Activated T-cell treated with anti-CD3 and anti-CD28 coated beads, Interleukin-2, amount 50 U/mL, for 72 hours (primary cell): ENCODE data around the gene CCDC63. TPM values are rescaled to one million over a fixed set of nuclear protein-coding genes. Genes with fewer than 3 reads are reported as not detected.

Experiments
- ATAC-seq, 2 donors: fragments of 150-1000 bp; cut with Tn5 transposase; replicated peaks in 1 of 2; 2 replicates each; pipeline ENCODE4 v1.10.0; 2021; ENCODE audit warnings: moderate library complexity in 2 of 2, mild to moderate bottlenecking in 1 of 2
- DNase-seq, 2 donors: peaks; one replicate each; pipeline ENCODE4 v3.0.0; 2021 to 2022; ENCODE audit warnings: mixed read lengths in 1 of 2
- H3K27ac Mint-ChIP-seq: one replicate; pipeline ENCODE4 v1.8.0; 2022; ENCODE audit warnings: mild to moderate bottlenecking, moderate library complexity, mixed read lengths
- H3K27me3 Mint-ChIP-seq: one replicate; pipeline ENCODE4 v1.8.0; 2022; ENCODE audit warnings: low read depth, mixed read lengths
- H3K36me3 Mint-ChIP-seq, 2 donors: one replicate each; pipeline ENCODE4 v1.8.0; 2022; ENCODE audit warnings: mixed read lengths in 2 of 2, mild to moderate bottlenecking in 1 of 2; ENCODE audit not compliant: insufficient read depth in 2 of 2
- H3K4me1 Mint-ChIP-seq: one replicate; pipeline ENCODE4 v1.8.0; 2022; ENCODE audit warnings: low read depth, mixed read lengths
- H3K4me3 Mint-ChIP-seq, 2 donors: one replicate each; pipeline ENCODE4 v1.8.0; 2022; ENCODE audit warnings: mild to moderate bottlenecking in 2 of 2, mixed read lengths in 2 of 2, moderate library complexity in 2 of 2
- H3K9me3 Mint-ChIP-seq, 2 donors: one replicate each; pipeline ENCODE4 v1.8.0; 2022; ENCODE audit warnings: mixed read lengths in 2 of 2
- total RNA-seq, 2 donors: library from RNA; stranded (reverse); gene quantifications; one replicate each; pipeline ENCODE4 v1.2.3, GENCODE V29; 2022

CCDC63 gene
- total RNA-seq, 2 donors from 2014 or later, result 0.24 TPM; not detected in 1

GRCh38 chr12:110869803-110870202 lies 23.0 kb downstream of the CCDC63 start:
- no peak overlapping the region for H3K4me3 Mint-ChIP-seq
- ATAC-seq (no peak), DNase-seq (no peak)
- no peaks in the 10 kb centered on the region for H3K27me3 Mint-ChIP-seq
- H3K36me3 Mint-ChIP-seq, result no peaks in the 10 kb centered on the region
- no peak overlapping the region for H3K27ac Mint-ChIP-seq
- H3K4me1 Mint-ChIP-seq, result no peaks in the 10 kb centered on the region
- H3K9me3 Mint-ChIP-seq, result no peaks in the 10 kb centered on the region

GRCh38 chr12:110872100-110872499 lies 25.3 kb downstream of the CCDC63 start:
- Mint-ChIP-seq H3K27ac (no peak overlapping the region), H3K4me1 (no peaks in the 10 kb centered on the region), H3K27me3 (no peaks in the 10 kb centered on the region), H3K9me3 (no peaks in the 10 kb centered on the region), H3K4me3 (no peak overlapping the region), H3K36me3 (no peaks in the 10 kb centered on the region)
- DNase-seq, result no peak
- no peak for ATAC-seq

GRCh38 chr12:110874351-110874750 lies 27.6 kb downstream of the CCDC63 start:
- Mint-ChIP-seq H3K4me1 (no peaks in the 10 kb centered on the region), H3K27me3 (no peaks in the 10 kb centered on the region), H3K9me3 (no peaks in the 10 kb centered on the region), H3K4me3 (no peak overlapping the region), H3K36me3 (no peaks in the 10 kb centered on the region), H3K27ac (no peak overlapping the region)
- ATAC-seq (no peak), DNase-seq (no peak)

GRCh38 chr12:110874781-110875180 lies 28.0 kb downstream of the CCDC63 start:
- Mint-ChIP-seq H3K4me3 (no peak overlapping the region), H3K36me3 (no peaks in the 10 kb centered on the region), H3K4me1 (no peaks in the 10 kb centered on the region), H3K9me3 (no peaks in the 10 kb centered on the region), H3K27me3 (no peaks in the 10 kb centered on the region), H3K27ac (no peak overlapping the region)
- ATAC-seq (no peak), DNase-seq (no peak)

GRCh38 chr12:110880651-110881050 lies 33.9 kb downstream of the CCDC63 start:
- Mint-ChIP-seq H3K27me3 (no peaks in the 10 kb centered on the region), H3K9me3 (peaks cover 3% of the 10 kb centered on the region in 2 donors), H3K27ac (no peak overlapping the region), H3K4me1 (no peaks in the 10 kb centered on the region), H3K4me3 (no peak overlapping the region), H3K36me3 (peaks cover 0 to 2% of the 10 kb centered on the region in 2 donors)
- ATAC-seq (no peak), DNase-seq (no peak)

- Mint-ChIP-seq H3K4me1 (peaks cover 6% of the 10 kb centered on the region), H3K9me3 (peaks cover 3% of the 10 kb centered on the region in 2 donors), H3K27ac (no peak overlapping the region), H3K27me3 (no peaks in the 10 kb centered on the region), H3K36me3 (peaks cover 0 to 2% of the 10 kb centered on the region in 2 donors), H3K4me3 (no peak overlapping the region)
- no peak for DNase-seq
- no peak for ATAC-seq
Measured at GRCh38 chr12:110883251-110883650, 36.5 kb downstream of the CCDC63 start.

GRCh38 chr12:110885152-110885840 lies 38.5 kb downstream of the CCDC63 start:
- H3K27me3 Mint-ChIP-seq, result no peaks in the 10 kb centered on the region
- H3K9me3 Mint-ChIP-seq, result peaks cover 3% of the 10 kb centered on the region in 2 donors
- ATAC-seq (no peak), DNase-seq (no peak)
- no peak overlapping the region for H3K4me3 Mint-ChIP-seq
- H3K4me1 Mint-ChIP-seq, result peaks cover 6% of the 10 kb centered on the region
- no peak overlapping the region for H3K27ac Mint-ChIP-seq
- H3K36me3 Mint-ChIP-seq, result peaks cover 0 to 2% of the 10 kb centered on the region in 2 donors

- Mint-ChIP-seq H3K27me3 (no peaks in the 10 kb centered on the region), H3K4me1 (peaks cover 6% of the 10 kb centered on the region), H3K27ac (no peak overlapping the region), H3K36me3 (no peaks in the 10 kb centered on the region), H3K4me3 (peak overlapping the region; percentile 90 to 94), H3K9me3 (no peaks in the 10 kb centered on the region)
- ATAC-seq, result no peak
- DNase-seq, result no peak
Measured at GRCh38 chr12:110888256-110888991, 41.6 kb downstream of the CCDC63 start.

GRCh38 chr12:110889361-110889760 lies 42.6 kb downstream of the CCDC63 start:
- H3K27ac Mint-ChIP-seq, result no peak overlapping the region
- no peak overlapping the region for H3K4me3 Mint-ChIP-seq
- no peaks in the 10 kb centered on the region for H3K36me3 Mint-ChIP-seq

GRCh38 chr12:110893956-110894355 lies 47.2 kb downstream of the CCDC63 start:
- H3K36me3 Mint-ChIP-seq, result no peaks in the 10 kb centered on the region
- H3K27me3 Mint-ChIP-seq, result peaks cover 14% of the 10 kb centered on the region
- H3K27ac Mint-ChIP-seq, result no peak overlapping the region

More at GRCh38 chr12:110889361-110889760, 42.6 kb downstream of the CCDC63 start:
- Mint-ChIP-seq H3K27me3 (peaks cover 4% of the 10 kb centered on the region), H3K9me3 (no peaks in the 10 kb centered on the region), H3K4me1 (peaks cover 11% of the 10 kb centered on the region)
- DNase-seq (no peak), ATAC-seq (no peak)

GRCh38 chr12:110896559-110896958 lies 49.8 kb downstream of the CCDC63 start:
- Mint-ChIP-seq H3K36me3 (no peaks in the 10 kb centered on the region), H3K4me3 (no peak overlapping the region), H3K27ac (no peak overlapping the region), H3K4me1 (peaks cover 8% of the 10 kb centered on the region), H3K27me3 (peaks cover 14% of the 10 kb centered on the region), H3K9me3 (no peaks in the 10 kb centered on the region)
- DNase-seq, result no peak
- no peak for ATAC-seq

More at GRCh38 chr12:110893956-110894355, 47.2 kb downstream of the CCDC63 start:
- Mint-ChIP-seq H3K4me1 (peaks cover 8% of the 10 kb centered on the region), H3K9me3 (no peaks in the 10 kb centered on the region), H3K4me3 (peak overlapping the region in 1 of 2 donors; percentile 75)
- DNase-seq (no peak), ATAC-seq (no peak)

- H3K27me3 Mint-ChIP-seq, result no peaks in the 10 kb centered on the region
- no peak overlapping the region for H3K27ac Mint-ChIP-seq
- DNase-seq (no peak), ATAC-seq (no peak)
- no peak overlapping the region for H3K4me3 Mint-ChIP-seq
- no peaks in the 10 kb centered on the region for H3K4me1 Mint-ChIP-seq
- H3K36me3 Mint-ChIP-seq, result no peaks in the 10 kb centered on the region
- H3K9me3 Mint-ChIP-seq, result no peaks in the 10 kb centered on the region
Measured at GRCh38 chr12:110901401-110901800, 54.6 kb downstream of the CCDC63 start.

- Mint-ChIP-seq H3K9me3 (no peaks in the 10 kb centered on the region), H3K4me3 (no peak overlapping the region), H3K27me3 (no peaks in the 10 kb centered on the region), H3K27ac (no peak overlapping the region), H3K36me3 (no peaks in the 10 kb centered on the region), H3K4me1 (no peaks in the 10 kb centered on the region)
- no peak for DNase-seq
- ATAC-seq, result no peak
Measured at GRCh38 chr12:110903511-110903910, 56.7 kb downstream of the CCDC63 start.
